ENCODE results near the gene INTS13.

DNA sequence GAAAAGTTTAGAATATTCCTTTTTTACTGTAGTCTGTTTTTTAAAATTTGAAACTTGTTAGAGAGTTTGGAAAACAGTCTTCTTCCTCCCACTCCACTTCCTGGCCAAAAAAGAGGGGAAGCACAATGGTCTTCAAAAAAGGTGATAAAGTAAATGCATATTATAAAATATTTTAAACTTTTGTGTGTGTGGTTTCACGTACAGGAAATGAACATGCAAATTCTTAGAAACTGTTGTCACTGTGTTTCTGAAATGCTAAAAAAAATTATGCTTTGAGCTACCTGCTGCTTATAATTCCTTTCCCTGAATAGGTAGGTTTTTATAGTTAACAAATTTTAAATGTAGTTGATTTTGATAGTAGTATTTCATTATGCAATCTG lies 3.4 kb upstream of the INTS13 start:
- no peak for TF ChIP-seq EZH2phosphoT487 (IDR thresholded peaks at IDR 0.05)
- TF ChIP-seq, protein P1, sequence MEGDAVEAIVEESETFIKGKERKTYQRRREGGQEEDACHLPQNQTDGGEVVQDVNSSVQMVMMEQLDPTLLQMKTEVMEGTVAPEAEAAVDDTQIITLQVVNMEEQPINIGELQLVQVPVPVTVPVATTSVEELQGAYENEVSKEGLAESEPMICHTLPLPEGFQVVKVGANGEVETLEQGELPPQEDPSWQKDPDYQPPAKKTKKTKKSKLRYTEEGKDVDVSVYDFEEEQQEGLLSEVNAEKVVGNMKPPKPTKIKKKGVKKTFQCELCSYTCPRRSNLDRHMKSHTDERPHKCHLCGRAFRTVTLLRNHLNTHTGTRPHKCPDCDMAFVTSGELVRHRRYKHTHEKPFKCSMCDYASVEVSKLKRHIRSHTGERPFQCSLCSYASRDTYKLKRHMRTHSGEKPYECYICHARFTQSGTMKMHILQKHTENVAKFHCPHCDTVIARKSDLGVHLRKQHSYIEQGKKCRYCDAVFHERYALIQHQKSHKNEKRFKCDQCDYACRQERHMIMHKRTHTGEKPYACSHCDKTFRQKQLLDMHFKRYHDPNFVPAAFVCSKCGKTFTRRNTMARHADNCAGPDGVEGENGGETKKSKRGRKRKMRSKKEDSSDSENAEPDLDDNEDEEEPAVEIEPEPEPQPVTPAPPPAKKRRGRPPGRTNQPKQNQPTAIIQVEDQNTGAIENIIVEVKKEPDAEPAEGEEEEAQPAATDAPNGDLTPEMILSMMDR (IDR thresholded peaks at IDR 0.05), result no peak
